Karpas-422 (cell line): ENCODE measurements around the gene LCP2. TPM values are rescaled to one million over a fixed set of nuclear protein-coding genes. Genes with fewer than 3 reads are reported as not detected.

Experiments
- DNase-seq: peaks from one replicate; pipeline ENCODE4 v3.0.0-alpha.2; 2015
- H2AFZ ChIP-seq: fragments of 200-600 bp; sonication (generic); 2 replicates; pipeline ENCODE4 v1.6.1; 2014; ENCODE audit warnings: antibody characterized with exemption, low read length, mixed read lengths
- H3K27ac ChIP-seq: fragments of 200-600 bp; sonication (generic); 2 replicates; pipeline ENCODE4 v1.5.1; 2014; ENCODE audit warnings: mild to moderate bottlenecking, low read length, moderate library complexity
- H3K27me3 ChIP-seq: fragments of 200-600 bp; sonication (generic); 2 replicates; pipeline ENCODE4 v1.6.1; 2014; ENCODE audit warnings: low read length, mixed read lengths
- H3K36me3 ChIP-seq: fragments of 200-600 bp; sonication (generic); 2 replicates; pipeline ENCODE4 v1.6.1; 2014; ENCODE audit warnings: low read length, mixed read lengths; ENCODE audit not compliant: insufficient read depth
- H3K4me1 ChIP-seq: fragments of 200-600 bp; sonication (generic); 2 replicates; pipeline ENCODE4 v1.6.1; 2014; ENCODE audit warnings: mild to moderate bottlenecking, low read length, mixed read lengths
- H3K4me2 ChIP-seq: fragments of 200-600 bp; sonication (generic); 2 replicates; pipeline ENCODE4 v1.6.1; 2014; ENCODE audit warnings: low read length, low read depth, mild to moderate bottlenecking; ENCODE audit not compliant: poor library complexity, severe bottlenecking
- H3K4me3 ChIP-seq: fragments of 200-600 bp; sonication (generic); 2 replicates; pipeline ENCODE4 v1.5.1; 2014; ENCODE audit warnings: mild to moderate bottlenecking, antibody characterized with exemption, low read length, mixed read lengths
- H3K79me2 ChIP-seq: fragments of 200-600 bp; sonication (generic); 2 replicates; pipeline ENCODE4 v1.6.1; 2014; ENCODE audit warnings: mild to moderate bottlenecking, low read length, mixed read lengths
- H3K9ac ChIP-seq: fragments of 200-600 bp; sonication (generic); 2 replicates; pipeline ENCODE4 v1.6.0; 2014; ENCODE audit warnings: low read length
- H3K9me2 ChIP-seq: fragments of 200-600 bp; sonication (generic), shearing (Covaris generic); replicated peaks from 2 replicates; pipeline ENCODE4 v1.6.0; 2014; ENCODE audit warnings: mild to moderate bottlenecking, low read length, moderate library complexity; ENCODE audit not compliant: insufficient read depth
- H3K9me3 ChIP-seq: fragments of 300-700, 200-600 bp; sonication (generic); 2 replicates; pipeline ENCODE4 v1.6.1; 2014; ENCODE audit warnings: low read length, mixed read lengths
- H4K20me1 ChIP-seq: fragments of 200-600 bp; sonication (generic); 2 replicates; pipeline ENCODE4 v1.6.1; 2014; ENCODE audit warnings: mild to moderate bottlenecking, antibody characterized with exemption, low read length, low read depth; ENCODE audit not compliant: insufficient read depth
- total RNA-seq: library from RNA; depleted of rRNA; stranded (reverse); fragments of >200 nt; shearing (Covaris generic); gene quantifications from 2 replicates; pipeline ENCODE4 v1.2.3, GENCODE V29; 2014; ENCODE audit warnings: low replicate concordance

The LCP2 gene
- total RNA-seq, 1 experiment from 2014 or later = 0.82 TPM

DNA sequence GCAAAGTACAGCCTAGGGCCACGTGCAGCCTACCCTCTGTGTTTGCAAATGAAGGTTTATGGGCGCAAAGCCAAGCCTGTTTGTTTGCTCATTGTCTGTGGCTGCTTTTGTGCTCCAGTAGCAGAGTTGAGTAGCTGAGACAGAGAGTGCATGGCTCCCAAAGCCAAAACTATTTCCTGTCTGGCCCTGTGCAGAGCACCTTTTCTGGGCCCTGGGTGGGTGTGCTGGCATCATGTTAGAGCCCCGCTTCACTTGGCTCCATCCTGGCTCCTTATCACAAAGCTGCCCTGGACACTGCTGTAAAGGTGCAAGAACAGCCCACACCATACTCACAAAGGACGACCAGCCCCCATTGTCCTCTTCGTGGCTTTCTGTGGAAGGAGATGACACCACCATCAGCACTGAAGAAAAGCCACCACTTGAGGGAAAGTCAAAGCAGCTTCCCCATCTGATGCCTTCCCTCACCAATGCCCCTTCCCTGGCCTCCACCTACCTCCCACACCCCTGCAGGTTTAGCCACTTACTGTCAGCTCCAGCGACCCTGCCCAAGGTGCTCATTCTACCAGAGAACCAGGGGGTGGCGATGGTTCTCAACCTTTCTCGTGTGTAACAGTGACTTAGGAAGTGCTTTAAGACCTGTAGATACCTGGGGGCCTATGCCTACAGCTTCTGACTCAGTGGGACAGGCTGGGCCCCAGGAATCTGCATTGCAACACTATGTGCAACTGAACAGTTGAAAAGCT is 23.4 kb downstream of the LCP2 start:
- no peaks in the 10 kb centered on the region for H3K9me2 ChIP-seq
- H3K4me1 ChIP-seq = peaks cover 27% of the 10 kb centered on the region
- H3K9ac ChIP-seq = no peak overlapping the region
- no peaks in the 10 kb centered on the region for H3K36me3 ChIP-seq
- H3K79me2 ChIP-seq = no peaks in the 10 kb centered on the region
- no peaks in the 10 kb centered on the region for H3K27me3 ChIP-seq
- no peak overlapping the region for H3K4me3 ChIP-seq
- H3K9me3 ChIP-seq = no peaks in the 10 kb centered on the region
- H3K27ac ChIP-seq = no peak overlapping the region
- H2AFZ ChIP-seq = no peak overlapping the region
- DNase-seq = peak; percentile 89
- H4K20me1 ChIP-seq = no peaks in the 10 kb centered on the region
- no peak overlapping the region for H3K4me2 ChIP-seq

DNA sequence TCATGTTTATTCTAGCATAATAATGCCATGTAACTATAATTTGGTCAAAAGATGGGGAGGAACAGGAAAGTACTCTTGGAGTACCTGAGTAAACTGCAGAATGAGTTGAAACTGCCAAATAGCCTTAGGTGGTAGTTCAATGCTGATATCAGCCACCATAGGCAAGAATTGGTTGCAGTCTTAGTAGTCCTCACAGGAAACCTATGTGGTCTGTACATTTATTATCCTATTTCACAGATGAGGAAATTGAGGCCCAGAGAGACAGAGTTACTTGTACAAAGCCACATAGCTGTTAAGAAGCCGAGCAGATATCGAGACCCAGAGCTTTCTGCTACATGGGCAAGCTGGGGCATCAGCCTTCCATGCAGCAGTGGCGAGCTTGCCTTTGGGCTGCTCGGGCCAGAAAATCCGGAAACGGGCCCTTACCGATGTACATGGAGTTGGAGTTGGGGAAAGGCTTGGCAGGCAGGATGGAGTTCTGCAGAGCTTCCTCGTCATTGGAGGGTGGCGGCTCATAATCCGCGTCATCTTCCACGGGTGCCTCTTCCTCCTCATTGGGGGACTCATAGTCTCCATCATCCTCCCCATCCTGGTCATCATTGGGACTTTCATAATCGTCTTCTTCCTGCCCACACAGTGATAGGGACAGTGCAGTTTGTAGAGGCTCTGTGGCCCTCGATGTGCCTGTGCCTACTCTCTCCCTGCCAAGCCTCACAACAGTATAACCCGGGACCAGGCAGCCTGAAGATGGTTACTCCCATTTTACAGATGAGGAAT is 27.1 kb downstream of the LCP2 start:
- H3K36me3 ChIP-seq = no peaks in the 10 kb centered on the region
- H3K27ac ChIP-seq = no peak overlapping the region
- no peak overlapping the region for H3K4me2 ChIP-seq
- no peaks in the 10 kb centered on the region for H3K27me3 ChIP-seq
- no peaks in the 10 kb centered on the region for H4K20me1 ChIP-seq
- no peak for DNase-seq
- no peaks in the 10 kb centered on the region for H3K79me2 ChIP-seq
- H3K9ac ChIP-seq = no peak overlapping the region
- no peak overlapping the region for H3K4me3 ChIP-seq
- H3K4me1 ChIP-seq = peaks cover 48% of the 10 kb centered on the region
- no peaks in the 10 kb centered on the region for H3K9me2 ChIP-seq
- no peaks in the 10 kb centered on the region for H3K9me3 ChIP-seq
- no peak overlapping the region for H2AFZ ChIP-seq

DNA sequence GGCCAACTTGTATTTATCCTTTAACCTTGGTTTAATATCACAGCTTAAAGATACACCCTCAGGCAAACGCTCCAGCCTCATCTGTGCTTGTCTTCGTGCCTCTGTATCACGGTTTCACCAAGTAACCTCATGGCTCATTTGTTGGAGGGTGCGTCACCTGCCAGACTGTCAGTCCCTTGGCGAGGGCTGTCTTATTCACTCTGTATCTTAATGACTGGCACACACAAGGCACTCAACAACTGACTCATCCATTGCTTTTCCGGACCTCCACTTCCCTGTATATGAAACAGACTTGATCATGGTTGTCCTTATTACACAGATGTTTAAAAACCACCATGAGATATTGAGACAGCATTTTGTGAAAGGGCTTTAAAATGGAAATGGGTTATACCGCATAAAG is 28.0 kb downstream of the LCP2 start:
- Histone ChIP-seq H3K27ac (no peak overlapping the region), H3K36me3 (no peaks in the 10 kb centered on the region), H3K9ac (no peak overlapping the region), H3K9me3 (no peaks in the 10 kb centered on the region), H3K9me2 (no peaks in the 10 kb centered on the region), H3K79me2 (no peaks in the 10 kb centered on the region), H2AFZ (no peak overlapping the region), H3K4me1 (peaks cover 57% of the 10 kb centered on the region), H4K20me1 (no peaks in the 10 kb centered on the region), H3K27me3 (no peaks in the 10 kb centered on the region), H3K4me2 (no peak overlapping the region), H3K4me3 (no peak overlapping the region)
- DNase-seq = no peak

DNA sequence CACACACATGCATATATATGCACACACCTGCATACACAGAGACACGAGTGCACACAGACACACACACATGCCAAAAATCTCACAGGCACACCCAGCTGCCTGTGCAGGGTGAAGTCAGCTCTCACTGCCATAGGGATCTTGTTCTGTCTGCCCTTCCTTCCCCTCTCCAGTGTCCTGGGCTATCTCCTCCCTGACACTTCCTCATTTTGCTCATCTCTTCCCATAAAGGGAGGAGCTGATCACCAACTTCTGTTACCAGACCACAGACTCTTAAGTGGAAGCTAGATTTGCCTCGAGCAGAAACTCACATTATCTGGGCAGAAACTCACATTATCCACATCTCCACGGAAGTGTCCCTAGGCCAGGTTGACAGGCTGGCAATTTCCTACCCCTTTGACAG is 28.7 kb downstream of the LCP2 start:
- no peak for DNase-seq

DNA sequence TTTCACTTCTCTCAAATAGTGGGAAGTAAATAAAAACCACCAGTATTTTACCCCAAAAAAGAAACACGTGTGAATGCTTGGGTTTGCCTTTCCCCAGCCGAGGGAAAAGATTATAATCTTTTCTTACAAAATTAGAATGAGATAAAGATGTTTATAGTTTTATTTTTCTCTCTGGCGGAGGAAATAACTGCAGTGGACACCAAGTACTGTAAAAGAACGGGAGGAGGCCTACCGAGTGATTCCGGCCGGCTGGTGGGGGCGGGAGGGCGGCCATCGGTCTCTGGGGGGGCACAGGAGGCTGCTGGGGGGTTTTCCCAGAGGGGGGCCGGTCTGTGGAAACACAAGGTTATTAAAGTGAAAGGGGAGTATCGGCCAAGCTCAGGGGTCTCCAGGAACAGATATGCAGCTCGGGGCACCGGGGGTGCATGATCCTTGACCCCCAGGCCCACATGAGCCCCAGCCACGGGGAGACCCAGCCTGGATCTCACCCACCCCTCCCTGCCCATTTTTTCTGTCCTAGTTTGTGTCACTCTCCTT is 29.4 kb downstream of the LCP2 start:
- Histone ChIP-seq H3K4me1 (peaks cover 61% of the 10 kb centered on the region), H2AFZ (peak overlapping the region; percentile 59; the same call in 1 of the 2 replicates), H4K20me1 (no peaks in the 10 kb centered on the region), H3K4me2 (peak overlapping the region; percentile 76), H3K79me2 (no peaks in the 10 kb centered on the region), H3K27me3 (no peaks in the 10 kb centered on the region), H3K4me3 (peak overlapping the region; percentile 52), H3K27ac (peak overlapping the region; percentile 88), H3K9ac (peak overlapping the region; percentile 57), H3K9me2 (no peaks in the 10 kb centered on the region), H3K9me3 (no peaks in the 10 kb centered on the region), H3K36me3 (no peaks in the 10 kb centered on the region)
- DNase-seq = no peak

More for the DNA sequence above, 28.7 kb downstream of the LCP2 start:
- no peaks in the 10 kb centered on the region for H3K79me2 ChIP-seq
- no peak overlapping the region for H2AFZ ChIP-seq
- H4K20me1 ChIP-seq = no peaks in the 10 kb centered on the region
- H3K27ac ChIP-seq = no peak overlapping the region
- H3K36me3 ChIP-seq = no peaks in the 10 kb centered on the region
- peaks cover 59% of the 10 kb centered on the region for H3K4me1 ChIP-seq
- H3K4me3 ChIP-seq = no peak overlapping the region
- no peaks in the 10 kb centered on the region for H3K27me3 ChIP-seq
- no peaks in the 10 kb centered on the region for H3K9me2 ChIP-seq
- H3K9ac ChIP-seq = no peak overlapping the region
- H3K4me2 ChIP-seq = peak overlapping the region; percentile 76
- no peaks in the 10 kb centered on the region for H3K9me3 ChIP-seq

DNA sequence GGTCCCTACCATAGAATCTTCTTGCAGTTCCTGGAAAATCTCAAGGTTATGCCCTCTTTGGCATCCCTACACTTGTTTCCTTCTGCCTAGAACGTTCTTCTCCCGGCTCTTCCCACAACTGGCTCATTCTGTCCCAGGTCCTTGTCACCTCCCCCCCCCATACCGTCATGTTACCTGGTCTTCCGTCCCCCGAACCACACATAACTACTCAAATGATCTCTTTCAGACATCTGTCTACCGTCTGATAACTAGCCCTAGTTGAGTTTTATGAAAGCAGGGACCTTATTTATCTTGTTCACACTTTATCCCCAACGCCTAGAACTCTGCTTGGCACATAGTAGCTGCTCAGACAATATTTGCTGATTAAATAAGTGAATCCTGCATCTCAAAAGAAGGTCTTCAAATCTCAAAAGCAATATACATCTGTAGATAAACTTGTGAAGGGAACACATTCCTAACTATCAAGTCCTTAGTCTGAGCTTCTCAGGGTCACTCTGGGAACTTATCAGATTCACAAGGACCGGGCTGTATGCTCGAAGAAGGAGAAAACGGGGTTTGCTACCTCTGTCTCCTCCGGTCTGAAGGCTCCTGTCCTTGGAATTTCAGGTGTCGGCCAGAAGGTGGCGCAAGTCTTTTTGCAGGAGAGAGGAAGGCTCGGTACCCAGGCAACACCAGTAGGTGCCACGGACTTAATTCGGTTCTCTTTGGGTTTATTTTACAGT is 30.0 kb downstream of the LCP2 start:
- Histone ChIP-seq H3K9me3 (no peaks in the 10 kb centered on the region), H3K4me1 (peaks cover 68% of the 10 kb centered on the region), H2AFZ (peak overlapping the region; percentile 87; the same call in 1 of the 2 replicates), H3K9me2 (no peaks in the 10 kb centered on the region), H3K27ac (peak overlapping the region; percentile 88), H3K27me3 (no peaks in the 10 kb centered on the region), H4K20me1 (no peaks in the 10 kb centered on the region), H3K36me3 (no peaks in the 10 kb centered on the region), H3K9ac (peak overlapping the region; percentile 57), H3K79me2 (no peaks in the 10 kb centered on the region), H3K4me3 (peak overlapping the region; percentile 52), H3K4me2 (peak overlapping the region; percentile 76)
- DNase-seq = peak; percentile 96

DNA sequence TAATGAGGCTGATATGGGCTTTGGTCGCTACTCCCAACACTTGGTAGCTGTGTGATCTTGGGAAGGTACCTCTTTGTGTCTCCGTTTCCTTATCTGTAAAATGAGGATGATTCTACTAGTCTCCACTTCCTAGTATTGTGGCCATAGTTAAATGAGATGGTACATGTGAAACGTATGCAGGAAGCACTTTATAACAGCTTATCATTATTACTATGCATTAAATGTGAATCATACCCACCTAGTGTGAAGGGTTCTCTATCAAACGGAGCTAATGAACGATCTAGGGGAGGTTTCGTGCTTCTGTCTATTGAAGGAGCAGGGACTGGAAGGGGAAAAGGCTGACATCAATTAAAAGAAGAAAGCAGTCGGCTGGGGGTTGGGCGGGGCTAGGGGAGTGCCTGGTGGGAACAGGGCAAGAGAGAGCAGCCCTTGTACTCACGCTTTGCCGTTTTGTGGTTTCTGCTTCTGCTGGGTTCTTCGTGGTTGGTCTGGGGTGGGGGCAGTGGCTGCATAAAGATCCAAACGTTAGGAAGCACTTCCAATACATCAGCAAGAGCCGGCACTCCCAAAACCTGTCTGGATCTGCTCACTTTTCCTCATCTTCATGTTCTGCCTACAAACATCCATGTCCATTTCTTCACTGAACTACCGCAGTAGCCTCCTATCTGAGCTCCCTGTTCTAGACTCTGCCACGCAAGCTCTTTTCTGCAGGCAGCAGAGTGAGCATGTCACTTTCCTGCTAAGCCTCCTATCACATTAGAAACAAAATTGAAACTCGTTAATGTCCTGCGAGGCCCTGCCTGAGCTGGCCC is 30.8 kb downstream of the LCP2 start:
- Histone ChIP-seq H3K9me2 (no peaks in the 10 kb centered on the region), H3K4me1 (peaks cover 76% of the 10 kb centered on the region), H3K4me3 (peak overlapping the region; percentile 44; the same call in 1 of the 2 replicates), H3K9me3 (no peaks in the 10 kb centered on the region), H3K36me3 (no peaks in the 10 kb centered on the region), H3K4me2 (peak overlapping the region; percentile 76), H3K79me2 (no peaks in the 10 kb centered on the region), H4K20me1 (no peaks in the 10 kb centered on the region), H3K9ac (peak overlapping the region; percentile 55), H3K27me3 (no peaks in the 10 kb centered on the region), H2AFZ (no peak overlapping the region), H3K27ac (peak overlapping the region; percentile 88)
- DNase-seq = no peak
